Panc1 (cell line): ENCODE results near the gene GAL3ST2.

Experiments used
- CTCF ChIP-seq: fragments of 450-650 bp; IDR thresholded peaks from 2 replicates; pipeline ENCODE4 v1.5.1; 2017; ENCODE audit warnings: mild to moderate bottlenecking
- POLR2AphosphoS5 ChIP-seq: IDR thresholded peaks from 2 replicates; pipeline ENCODE4 v1.6.1; 2012; ENCODE audit warnings: mild to moderate bottlenecking, low read depth, low read length, moderate library complexity
- REST ChIP-seq, 2 experiments: IDR thresholded peaks; 2 replicates each; pipeline ENCODE4 v1.6.1; 2011 to 2012; ENCODE audit warnings: low read depth in 2 of 2, control low read depth in 1 of 2, low read length in 1 of 2, mild to moderate bottlenecking in 1 of 2, moderate library complexity in 1 of 2; ENCODE audit not compliant: insufficient read depth in 1 of 2

DNA sequence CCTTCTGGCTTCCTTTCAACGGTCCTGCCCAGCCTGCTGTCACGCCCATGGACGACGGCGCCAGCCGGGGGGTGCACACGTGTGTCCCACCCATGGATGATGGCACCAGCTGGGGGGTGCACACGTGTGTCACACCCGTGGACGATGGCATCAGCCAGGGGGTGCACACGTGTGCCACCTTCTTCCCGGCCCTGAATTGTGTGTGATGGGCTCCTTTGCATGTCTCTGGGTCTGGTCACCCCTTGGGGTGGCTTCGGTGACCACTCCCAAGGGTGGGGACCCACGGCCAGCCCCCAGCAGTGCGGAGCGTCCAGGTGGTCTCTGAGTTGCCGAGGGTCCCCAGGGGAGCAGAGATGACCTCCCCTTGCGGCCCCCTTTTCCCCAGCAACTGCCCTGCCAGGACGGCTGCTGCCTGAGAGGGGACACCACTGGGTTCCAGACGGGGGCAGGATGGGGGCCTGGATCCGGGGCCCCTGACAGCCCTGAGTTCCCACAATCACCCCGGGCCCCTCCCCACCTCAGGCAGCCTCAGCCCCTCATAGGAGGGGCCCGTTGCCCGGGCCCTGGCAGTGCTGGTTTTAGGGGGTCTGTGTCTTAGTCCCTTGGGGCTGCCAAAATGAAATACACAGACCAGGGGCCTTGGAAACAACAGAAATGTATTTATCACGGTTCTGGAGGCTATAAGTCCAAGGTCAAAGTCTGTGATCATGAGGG, 41.8 kb downstream of the GAL3ST2 start:
- no peak for TF ChIP-seq CTCF
- no peak for TF ChIP-seq POLR2AphosphoS5
- no peak for TF ChIP-seq REST (IDR thresholded peaks at IDR 0.05; ENCODE audit: insufficient read depth in 1 of 2, low read depth in 2 of 2, low read length in 1 of 2)
